Stimulated activated CD4-positive, alpha-beta T cell treated with anti-CD3 and anti-CD28 coated beads, TNF-alpha, amount 100 ng/mL, for 1 hour (primary cell): Measurements from ENCODE around the gene FTSJ3.
"Not testable (repeated sequence)": the region's sequence is repeated elsewhere in the genome, so short reads cannot be mapped to it uniquely, and the experiment has no call there.

Experiments
- DNase-seq, 3 donors: peaks; one replicate each; pipeline ENCODE4 v3.0.0-alpha.2; 2020; ENCODE audit warnings: low read depth in 3 of 3, low spot score in 1 of 3

Gene FTSJ3

GRCh38 chr17:63828936-63829335 lies 1.5 kb upstream of the FTSJ3 start:
- no peak for DNase-seq

GRCh38 chr17:63827801-63828221 lies 348 bp upstream of the FTSJ3 start:
- DNase-seq: no peak

GRCh38 chr17:63826468-63827001 lies 928 bp downstream of the FTSJ3 start:
- DNase-seq: no peak

- no peak for DNase-seq
Measured at GRCh38 chr17:63824362-63824761, 3.1 kb downstream of the FTSJ3 start.

DNA sequence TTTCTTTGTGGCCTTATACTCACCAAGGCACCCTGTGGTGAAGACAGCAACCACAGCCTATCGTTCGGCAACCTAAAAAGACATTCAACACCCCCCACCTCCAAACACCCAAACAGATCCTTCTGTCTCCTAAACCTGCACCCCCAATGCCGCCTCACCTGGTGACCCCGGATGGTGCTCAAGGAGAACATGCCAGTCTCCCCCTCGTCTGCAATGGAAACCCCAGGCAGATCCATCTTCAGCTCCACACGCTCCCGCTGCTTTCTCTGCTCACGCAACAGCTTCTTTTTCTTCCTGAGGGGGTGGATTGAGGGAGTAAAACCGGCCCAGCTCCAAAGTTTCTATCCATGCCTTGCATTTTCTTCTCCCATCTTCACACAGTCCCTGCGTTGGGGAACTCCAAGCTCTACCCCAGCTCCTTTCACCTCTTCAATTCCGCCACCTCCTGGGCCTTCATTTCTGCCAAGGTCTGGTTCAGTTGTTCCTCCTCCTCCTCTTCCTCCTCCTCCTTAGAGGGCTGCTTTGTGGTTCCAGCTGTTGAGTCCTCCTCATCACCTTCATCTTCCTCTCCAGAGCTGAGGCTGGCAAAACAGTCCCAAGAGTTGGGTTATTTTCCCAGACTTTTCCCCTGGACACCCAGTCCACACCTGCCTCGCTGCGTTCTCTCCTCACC lies 3.7 kb downstream of the FTSJ3 start:
- no peak for DNase-seq

DNA sequence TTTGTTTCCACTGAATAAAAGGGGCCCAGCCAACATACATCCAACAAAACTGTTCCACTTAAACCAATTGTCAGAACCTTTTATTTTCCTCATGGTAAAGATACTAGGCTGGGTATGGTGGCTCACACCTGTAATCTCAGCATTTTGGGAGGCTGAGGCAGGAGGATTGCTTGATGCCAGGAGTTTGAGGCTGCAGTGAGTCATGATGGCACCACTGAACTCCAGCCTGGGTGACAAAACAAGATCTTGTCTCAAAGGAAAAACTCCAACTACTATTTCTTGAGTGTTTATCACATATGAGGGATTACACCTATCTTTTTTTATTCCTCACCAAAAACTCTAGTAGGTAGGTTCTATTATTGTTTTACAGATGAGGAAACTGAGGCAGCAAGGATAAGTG lies 4.9 kb downstream of the FTSJ3 start:
- DNase-seq: no peak

GRCh38 chr17:63821804-63822203 lies 5.7 kb downstream of the FTSJ3 start:
- no peak for DNase-seq

DNA sequence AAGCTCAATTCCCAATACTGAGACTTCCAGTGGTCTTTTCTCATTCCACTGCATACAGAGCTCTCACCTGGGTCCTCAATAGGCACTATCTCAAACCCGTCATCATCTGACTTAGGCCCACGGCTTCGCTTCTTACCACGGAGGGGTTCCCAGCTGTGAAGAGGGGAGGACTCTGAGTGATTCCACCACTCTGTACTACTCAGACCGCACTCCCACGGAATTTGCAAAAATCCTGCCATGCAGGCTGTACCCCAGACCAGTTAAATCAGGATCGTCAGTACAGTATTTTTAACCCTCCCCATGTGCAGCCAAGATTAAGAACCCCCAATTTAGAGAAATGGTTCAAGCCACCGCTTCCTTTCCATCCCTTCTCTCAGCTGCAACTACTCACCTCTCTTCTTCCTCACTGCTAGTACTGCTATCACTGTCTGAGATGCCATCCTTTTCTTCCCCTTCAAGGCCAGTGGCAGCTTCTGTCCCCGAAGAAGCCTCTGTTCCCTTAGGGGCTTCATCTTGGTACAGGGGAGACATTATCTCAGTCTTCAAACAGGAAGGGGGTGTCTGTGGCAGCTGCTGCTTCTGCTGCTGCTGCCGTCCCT lies 6.4 kb downstream of the FTSJ3 start:
- no peak for DNase-seq

- no peak for DNase-seq
Measured at GRCh38 chr17:63819585-63820537, 7.6 kb downstream of the FTSJ3 start.

- no peak for DNase-seq
Measured at GRCh38 chr17:63819131-63819530, 8.3 kb downstream of the FTSJ3 start.

GRCh38 chr17:63817736-63818385 lies 9.6 kb downstream of the FTSJ3 start:
- DNase-seq: no peak

DNA sequence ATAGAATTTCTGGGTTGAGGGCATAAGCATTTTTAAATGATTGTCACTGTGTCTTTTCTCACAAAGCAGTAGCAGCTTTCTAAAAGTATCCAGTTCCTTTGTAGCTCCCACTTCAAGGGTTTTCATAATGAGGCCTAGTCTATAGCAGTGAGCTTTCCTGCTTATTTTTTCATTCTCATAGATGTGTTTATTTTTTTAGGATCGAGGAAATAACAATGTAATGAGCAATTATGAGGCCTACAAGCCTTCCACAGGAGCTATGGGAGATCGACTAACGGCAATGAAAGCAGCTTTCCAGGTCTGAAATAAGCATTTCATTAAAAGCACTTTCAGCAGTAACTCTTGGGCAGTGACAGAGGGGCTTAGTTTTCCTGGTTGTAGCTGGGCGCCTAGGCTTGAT lies 10.8 kb downstream of the FTSJ3 start:
- DNase-seq: no peak

DNA sequence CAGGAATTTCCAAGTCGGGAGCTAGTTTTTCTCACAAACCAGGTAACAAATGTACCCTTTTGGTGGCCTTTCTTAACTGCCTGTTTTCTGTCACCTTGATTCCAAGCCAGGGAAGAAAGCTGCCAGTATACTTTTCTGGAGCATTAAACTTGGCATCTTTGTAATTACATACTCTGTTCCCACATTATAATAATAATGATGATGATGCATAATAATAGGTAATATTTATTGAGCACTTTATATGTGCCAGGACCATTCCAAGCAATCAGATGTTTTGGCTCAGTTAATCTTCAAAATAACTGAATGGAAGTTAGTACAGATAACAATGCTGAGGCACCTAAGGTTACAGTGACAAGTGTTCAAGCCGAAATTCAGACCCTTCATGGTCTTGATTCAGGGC lies 11.3 kb downstream of the FTSJ3 start:
- DNase-seq: no peak

- DNase-seq: no peak
Measured at GRCh38 chr17:63809970-63810369, 17.5 kb downstream of the FTSJ3 start.

- no peak for DNase-seq
Measured at GRCh38 chr17:63805591-63805990, 21.9 kb downstream of the FTSJ3 start.

GRCh38 chr17:63804328-63804727 lies 23.1 kb downstream of the FTSJ3 start:
- no peak for DNase-seq

DNA sequence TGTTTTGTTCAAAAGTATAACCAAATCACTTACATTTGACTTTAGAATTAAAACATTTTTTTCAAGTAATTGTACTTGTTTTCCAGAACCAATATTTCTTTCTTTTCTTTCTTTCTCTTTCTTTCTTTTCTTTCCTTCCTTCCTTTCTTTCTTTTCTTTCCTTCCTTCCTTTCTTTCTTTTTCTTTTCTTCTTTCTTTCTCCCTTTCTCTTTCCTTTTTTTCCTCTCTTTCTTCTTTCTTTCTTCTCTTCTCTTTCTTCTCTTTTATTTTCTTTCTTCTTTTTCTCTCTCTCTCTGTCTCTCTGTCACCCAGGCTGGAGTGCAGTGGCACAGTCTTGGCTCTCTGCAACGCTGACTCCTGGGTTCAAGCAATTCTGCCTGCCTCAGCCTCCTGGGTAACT lies 26.7 kb downstream of the FTSJ3 start:
- DNase-seq: no peak

GRCh38 chr17:63798572-63799106 lies 28.8 kb downstream of the FTSJ3 start:
- no peak for DNase-seq

DNA sequence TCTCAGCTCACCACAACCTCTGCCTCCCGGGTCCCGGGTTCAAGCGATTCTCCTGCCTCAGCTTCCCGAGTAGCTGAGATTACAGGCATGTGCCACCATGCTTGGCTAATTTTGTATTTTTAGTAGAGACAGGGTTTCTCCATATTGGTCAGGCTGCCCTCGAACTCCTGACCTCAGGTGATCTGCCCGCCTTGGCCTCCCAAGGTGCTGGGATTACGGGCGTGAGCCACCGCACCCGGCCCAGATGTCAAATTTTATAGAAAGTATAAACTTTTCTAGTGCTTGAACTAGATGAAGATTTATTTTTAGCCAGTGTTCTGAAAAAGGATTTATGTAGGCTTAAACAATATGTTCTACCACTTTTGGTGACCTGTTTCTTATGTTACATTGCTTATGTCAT lies 31.1 kb downstream of the FTSJ3 start:
- not testable (repeated sequence) for DNase-seq

DNA sequence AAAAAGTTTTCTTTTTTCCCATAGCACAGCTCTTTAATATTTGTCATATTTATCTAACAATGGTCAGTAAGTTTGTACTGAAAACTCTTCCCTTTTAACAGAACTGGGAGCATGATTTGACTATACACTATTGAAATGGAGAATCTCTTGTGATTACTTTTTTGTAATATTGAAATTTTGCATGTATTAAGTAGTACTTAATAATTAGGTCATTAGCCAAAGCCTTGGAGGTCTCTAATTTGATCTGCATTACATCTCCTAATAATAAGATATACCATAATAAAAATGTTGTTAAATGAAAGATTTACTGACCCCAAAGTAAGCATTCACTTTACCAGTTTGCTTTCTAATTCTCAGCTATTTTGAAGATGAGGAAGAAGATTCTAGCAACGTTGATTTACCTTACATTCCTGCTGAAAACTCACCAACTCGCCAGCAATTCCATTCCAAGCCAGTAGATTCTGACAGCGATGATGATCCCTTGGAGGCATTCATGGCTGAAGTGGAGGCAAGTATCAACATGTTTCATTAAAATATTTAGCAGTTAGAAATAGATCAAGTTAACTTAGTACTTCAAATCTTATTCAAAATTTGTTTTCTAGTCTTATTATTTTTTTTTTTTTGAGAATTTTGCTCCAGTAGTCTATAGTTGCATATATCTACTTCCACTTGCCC lies 35.3 kb downstream of the FTSJ3 start:
- DNase-seq: no peak
